ENCODE results near the gene PTPN9. TPM values are rescaled to one million over a fixed set of nuclear protein-coding genes. Genes with fewer than 3 reads are reported as not detected.
"Not testable (repeated sequence)": the region's sequence is repeated elsewhere in the genome, so short reads cannot be mapped to it uniquely, and the experiment has no call there.

Gene PTPN9
- total RNA-seq, 1 donor: 7.2 TPM

GRCh38 chr15:75559360-75559759, 19.8 kb downstream of the PTPN9 start:
- not testable (repeated sequence) for H3K27me3 ChIP-seq (ENCODE audit: insufficient read depth, low read length); H3K4me1 ChIP-seq (ENCODE audit: insufficient read depth, low read length); H3K4me3 ChIP-seq (ENCODE audit: low read length); H3K9me3 ChIP-seq (ENCODE audit: low read depth, low read length)

GRCh38 chr15:75558955-75559354, 20.2 kb downstream of the PTPN9 start:
- H3K9me3 ChIP-seq (ENCODE audit: low read depth, low read length); H3K4me3 ChIP-seq (ENCODE audit: low read length); H3K27me3 ChIP-seq (ENCODE audit: insufficient read depth, low read length); H3K4me1 ChIP-seq (ENCODE audit: insufficient read depth, low read length): not testable (repeated sequence)

- Histone ChIP-seq H3K4me1 (ENCODE audit: insufficient read depth, low read length) (peaks cover 14% of the 10 kb centered on the region), H3K9me3 (ENCODE audit: low read depth, low read length) (no peaks in the 10 kb centered on the region), H3K27me3 (ENCODE audit: insufficient read depth, low read length) (no peaks in the 10 kb centered on the region), H3K4me3 (ENCODE audit: low read length) (no peak overlapping the region)
These were observed 24.4 kb downstream of the PTPN9 start for GRCh38 chr15:75554717-75555116.

- Histone ChIP-seq H3K4me1 (ENCODE audit: insufficient read depth, low read length) (peaks cover 14% of the 10 kb centered on the region), H3K9me3 (ENCODE audit: low read depth, low read length) (no peaks in the 10 kb centered on the region), H3K4me3 (ENCODE audit: low read length) (no peak overlapping the region), H3K27me3 (ENCODE audit: insufficient read depth, low read length) (no peaks in the 10 kb centered on the region)
These were observed 25.5 kb downstream of the PTPN9 start for GRCh38 chr15:75553659-75554058.

- Histone ChIP-seq H3K27me3 (ENCODE audit: insufficient read depth, low read length) (no peaks in the 10 kb centered on the region), H3K4me3 (ENCODE audit: low read length) (no peak overlapping the region), H3K4me1 (ENCODE audit: insufficient read depth, low read length) (peaks cover 14% of the 10 kb centered on the region), H3K9me3 (ENCODE audit: low read depth, low read length) (no peaks in the 10 kb centered on the region)
These were observed 28.0 kb downstream of the PTPN9 start for GRCh38 chr15:75551091-75551490.

- Histone ChIP-seq H3K9me3 (ENCODE audit: low read depth, low read length) (no peaks in the 10 kb centered on the region), H3K4me3 (ENCODE audit: low read length) (no peak overlapping the region)
These were observed 34.1 kb downstream of the PTPN9 start for GRCh38 chr15:75545064-75545463.

GRCh38 chr15:75544359-75544758, 34.8 kb downstream of the PTPN9 start:
- peaks cover 3% of the 10 kb centered on the region for H3K4me1 ChIP-seq (ENCODE audit: insufficient read depth, low read length)
- no peaks in the 10 kb centered on the region for H3K9me3 ChIP-seq (ENCODE audit: low read depth, low read length)
- H3K27me3 ChIP-seq (ENCODE audit: insufficient read depth, low read length): no peaks in the 10 kb centered on the region
- H3K4me3 ChIP-seq (ENCODE audit: low read length): no peak overlapping the region

More at GRCh38 chr15:75545064-75545463, 34.1 kb downstream of the PTPN9 start:
- peaks cover 3% of the 10 kb centered on the region for H3K4me1 ChIP-seq (ENCODE audit: insufficient read depth, low read length)
- H3K27me3 ChIP-seq (ENCODE audit: insufficient read depth, low read length): no peaks in the 10 kb centered on the region

- H3K4me3 ChIP-seq (ENCODE audit: low read length); H3K4me1 ChIP-seq (ENCODE audit: insufficient read depth, low read length); H3K27me3 ChIP-seq (ENCODE audit: insufficient read depth, low read length); H3K9me3 ChIP-seq (ENCODE audit: low read depth, low read length): not testable (repeated sequence)
These were observed 36.1 kb downstream of the PTPN9 start for GRCh38 chr15:75542949-75543545.

GRCh38 chr15:75542386-75542797, 36.7 kb downstream of the PTPN9 start:
- Histone ChIP-seq H3K27me3 (ENCODE audit: insufficient read depth, low read length) (no peaks in the 10 kb centered on the region), H3K4me3 (ENCODE audit: low read length) (no peak overlapping the region), H3K9me3 (ENCODE audit: low read depth, low read length) (no peaks in the 10 kb centered on the region), H3K4me1 (ENCODE audit: insufficient read depth, low read length) (peaks cover 3% of the 10 kb centered on the region)

GRCh38 chr15:75538376-75538775, 40.7 kb downstream of the PTPN9 start:
- Histone ChIP-seq H3K27me3 (ENCODE audit: insufficient read depth, low read length) (no peaks in the 10 kb centered on the region), H3K4me1 (ENCODE audit: insufficient read depth, low read length) (peaks cover 3% of the 10 kb centered on the region)

GRCh38 chr15:75533945-75534344, 45.2 kb downstream of the PTPN9 start:
- H3K27me3 ChIP-seq (ENCODE audit: insufficient read depth, low read length): no peaks in the 10 kb centered on the region
- no peaks in the 10 kb centered on the region for H3K4me1 ChIP-seq (ENCODE audit: insufficient read depth, low read length)
- no peak overlapping the region for H3K4me3 ChIP-seq (ENCODE audit: low read length)
- H3K9me3 ChIP-seq (ENCODE audit: low read depth, low read length): no peaks in the 10 kb centered on the region

More at GRCh38 chr15:75538376-75538775, 40.7 kb downstream of the PTPN9 start:
- no peaks in the 10 kb centered on the region for H3K9me3 ChIP-seq (ENCODE audit: low read depth, low read length)
- no peak overlapping the region for H3K4me3 ChIP-seq (ENCODE audit: low read length)

- no peaks in the 10 kb centered on the region for H3K27me3 ChIP-seq (ENCODE audit: insufficient read depth, low read length)
- no peaks in the 10 kb centered on the region for H3K4me1 ChIP-seq (ENCODE audit: insufficient read depth, low read length)
- H3K4me3 ChIP-seq (ENCODE audit: low read length): no peak overlapping the region
- H3K9me3 ChIP-seq (ENCODE audit: low read depth, low read length): no peaks in the 10 kb centered on the region
These were observed 46.5 kb downstream of the PTPN9 start for GRCh38 chr15:75532413-75533250.

GRCh38 chr15:75531041-75531450, 48.1 kb downstream of the PTPN9 start:
- H3K4me3 ChIP-seq (ENCODE audit: low read length): no peak overlapping the region
- no peaks in the 10 kb centered on the region for H3K9me3 ChIP-seq (ENCODE audit: low read depth, low read length)
- no peaks in the 10 kb centered on the region for H3K4me1 ChIP-seq (ENCODE audit: insufficient read depth, low read length)
- H3K27me3 ChIP-seq (ENCODE audit: insufficient read depth, low read length): no peaks in the 10 kb centered on the region

- Histone ChIP-seq H3K4me1 (ENCODE audit: insufficient read depth, low read length) (no peaks in the 10 kb centered on the region), H3K9me3 (ENCODE audit: low read depth, low read length) (no peaks in the 10 kb centered on the region), H3K27me3 (ENCODE audit: insufficient read depth, low read length) (no peaks in the 10 kb centered on the region), H3K4me3 (ENCODE audit: low read length) (no peak overlapping the region)
These were observed 48.9 kb downstream of the PTPN9 start for GRCh38 chr15:75530169-75530568.

GRCh38 chr15:75525756-75526155, 53.4 kb downstream of the PTPN9 start:
- not testable (repeated sequence) for H3K9me3 ChIP-seq (ENCODE audit: low read depth, low read length); H3K27me3 ChIP-seq (ENCODE audit: insufficient read depth, low read length); H3K4me3 ChIP-seq (ENCODE audit: low read length); H3K4me1 ChIP-seq (ENCODE audit: insufficient read depth, low read length)

- H3K4me1 ChIP-seq (ENCODE audit: insufficient read depth, low read length): no peaks in the 10 kb centered on the region
- no peaks in the 10 kb centered on the region for H3K27me3 ChIP-seq (ENCODE audit: insufficient read depth, low read length)
- H3K4me3 ChIP-seq (ENCODE audit: low read length): no peak overlapping the region
- no peaks in the 10 kb centered on the region for H3K9me3 ChIP-seq (ENCODE audit: low read depth, low read length)
These were observed 56.1 kb downstream of the PTPN9 start for GRCh38 chr15:75523011-75523410.

Data from mononuclear cell (primary cell).